GM21526 (cell line): Measurements from ENCODE around the gene GOLGA1.

Experiments
- ATAC-seq: cut with Tn5 transposase; IDR thresholded peaks from one replicate; pipeline ENCODE4 v1.9.1; 2021; ENCODE audit warnings: moderate library complexity; ENCODE audit not compliant: unreplicated experiment, low FRiP score

The GOLGA1 gene

DNA sequence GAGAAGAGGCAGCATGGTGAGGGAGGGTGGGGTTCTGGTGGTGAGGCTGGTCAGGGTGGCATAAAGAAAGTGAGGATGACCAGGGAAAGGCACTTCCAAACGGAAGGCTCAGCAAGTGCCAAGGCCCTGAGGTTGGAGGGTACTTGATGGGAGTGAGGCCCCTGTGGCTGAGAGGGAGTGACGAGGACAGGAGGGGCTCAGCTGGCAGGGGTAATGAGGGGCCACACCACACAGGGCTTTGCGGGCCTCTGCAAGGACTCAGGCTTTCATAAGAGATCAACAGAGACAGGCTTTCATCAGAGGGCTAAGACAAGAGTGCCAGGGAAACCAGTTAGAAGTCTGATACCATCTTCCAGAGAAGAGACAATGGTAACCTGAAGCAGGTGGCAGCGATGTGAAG is 55.3 kb downstream of the GOLGA1 start:
- no peak for ATAC-seq

DNA sequence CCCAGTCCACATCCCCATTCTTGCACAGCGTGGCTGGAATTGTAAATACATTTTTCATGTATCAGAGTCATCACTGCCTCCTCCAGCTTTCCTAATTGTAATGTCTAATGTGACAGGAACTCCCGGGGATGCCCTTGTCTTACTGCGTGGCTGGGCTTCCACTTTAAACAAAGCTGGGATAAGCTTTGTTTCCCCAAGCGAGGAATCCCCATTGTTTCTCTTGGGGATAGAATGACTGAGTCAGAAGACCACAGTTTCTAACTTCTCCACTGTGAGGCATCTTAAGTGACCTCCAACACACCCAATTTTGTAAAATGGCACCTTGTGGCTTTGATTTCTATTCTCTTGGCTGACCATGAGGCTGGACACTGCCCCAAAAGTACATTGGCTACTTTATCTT is 56.5 kb downstream of the GOLGA1 start:
- no peak for ATAC-seq

DNA sequence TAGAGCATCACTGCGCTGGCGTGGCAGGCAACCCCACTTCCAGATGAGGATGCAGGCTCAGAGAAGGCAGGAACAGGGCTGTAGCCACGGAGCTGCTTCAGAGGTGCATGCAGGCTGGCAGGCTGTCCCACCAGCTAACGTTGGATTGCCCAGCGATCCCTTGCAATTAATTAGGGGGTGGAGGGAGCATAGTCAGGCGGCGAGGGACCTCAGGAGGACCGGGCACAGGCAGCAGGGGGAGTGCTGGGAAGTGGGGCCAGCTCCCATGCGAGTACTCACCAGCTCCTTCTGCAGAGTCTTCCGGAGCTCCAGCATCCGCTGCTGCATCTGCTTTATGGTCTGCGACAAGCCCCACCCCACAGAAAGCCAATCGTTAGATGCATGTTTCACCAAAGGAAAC is 58.7 kb downstream of the GOLGA1 start:
- ATAC-seq = no peak

DNA sequence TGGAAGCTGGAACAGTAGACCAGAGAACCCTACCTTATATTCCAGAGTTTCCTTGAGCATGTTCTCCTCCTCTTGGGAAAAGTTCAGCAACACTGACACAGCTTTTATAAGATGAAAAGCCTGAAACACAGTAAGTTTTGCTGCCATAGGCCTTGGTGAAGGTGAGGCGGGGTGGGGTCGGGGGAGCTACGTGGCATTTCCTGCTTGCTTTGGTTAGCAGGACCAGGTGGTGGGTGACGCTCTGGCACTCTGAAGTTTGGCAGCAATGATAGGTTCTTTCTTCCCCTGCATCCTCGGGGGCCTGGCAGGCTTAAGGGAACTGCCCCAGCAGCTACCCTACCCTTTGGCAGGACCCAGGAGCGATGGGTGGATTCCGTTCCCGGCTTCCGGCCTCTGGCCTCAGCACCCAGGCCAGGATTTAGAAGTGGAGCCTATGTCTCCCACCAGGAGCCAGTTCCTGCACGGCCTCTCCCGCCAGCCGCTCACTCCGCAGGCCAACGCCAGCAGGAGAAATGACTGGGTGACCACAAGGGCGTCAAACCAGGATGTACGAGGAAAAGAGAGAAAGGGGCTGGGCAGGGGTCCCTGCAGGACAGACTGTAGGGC is 59.6 kb downstream of the GOLGA1 start:
- ATAC-seq = no peak

DNA sequence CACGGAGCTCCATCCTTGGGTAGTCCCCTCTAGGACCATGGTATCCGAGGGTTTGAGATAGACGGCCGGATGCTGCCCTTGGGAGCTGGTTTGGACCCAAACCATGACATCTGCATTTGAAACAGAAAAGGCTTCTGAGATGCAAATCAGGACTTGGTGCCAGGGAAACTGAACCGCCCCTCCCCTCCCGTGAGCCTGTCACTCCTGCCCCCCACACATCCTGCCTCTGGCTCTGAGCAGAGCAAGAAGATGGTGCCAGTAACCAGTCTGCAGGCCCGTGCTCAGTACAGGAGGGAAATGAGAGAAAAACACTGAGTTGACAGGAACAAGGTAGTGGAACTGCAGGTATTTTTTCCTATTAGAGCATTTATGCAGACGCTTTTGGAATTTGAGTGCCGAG is 60.4 kb downstream of the GOLGA1 start:
- no peak for ATAC-seq

DNA sequence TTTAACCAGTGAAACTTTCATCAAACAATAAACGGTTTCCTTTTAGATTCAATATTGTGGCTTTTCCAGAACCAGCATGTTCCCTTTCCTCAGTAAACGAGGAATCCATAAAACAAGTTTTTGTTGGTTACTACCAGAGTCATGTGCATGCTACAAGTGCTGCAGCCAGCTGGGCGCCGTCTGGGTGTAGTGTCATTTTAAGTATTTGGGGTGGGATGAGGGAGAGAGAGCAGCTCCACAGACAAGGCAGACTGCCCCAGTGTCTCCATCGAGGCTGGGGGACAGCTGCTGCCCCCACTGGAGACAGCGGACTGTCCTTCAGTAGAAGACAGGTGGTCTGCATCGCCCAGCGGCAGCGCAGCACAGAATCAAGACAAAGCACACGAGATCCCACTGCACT is 61.7 kb downstream of the GOLGA1 start:
- no peak for ATAC-seq

DNA sequence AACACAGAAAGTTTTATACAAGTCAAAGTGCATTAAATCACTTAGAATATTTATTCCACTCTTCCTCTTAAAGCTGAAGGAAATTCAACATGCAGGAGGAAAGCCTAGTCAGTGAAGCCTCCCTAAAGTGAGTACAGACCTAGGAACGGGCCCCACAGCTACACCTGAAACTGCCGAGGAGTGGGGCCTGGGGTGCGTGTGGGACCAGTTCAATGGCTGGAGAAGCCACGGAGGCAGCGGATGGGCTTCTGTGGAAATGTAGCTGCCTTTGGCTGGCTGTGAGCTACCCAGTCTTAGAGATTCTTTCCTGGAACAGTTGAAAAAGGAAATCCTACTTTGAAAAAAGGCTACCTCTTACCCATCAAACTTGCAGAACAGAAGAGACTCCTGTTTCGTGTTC is 62.4 kb downstream of the GOLGA1 start:
- ATAC-seq = no peak

DNA sequence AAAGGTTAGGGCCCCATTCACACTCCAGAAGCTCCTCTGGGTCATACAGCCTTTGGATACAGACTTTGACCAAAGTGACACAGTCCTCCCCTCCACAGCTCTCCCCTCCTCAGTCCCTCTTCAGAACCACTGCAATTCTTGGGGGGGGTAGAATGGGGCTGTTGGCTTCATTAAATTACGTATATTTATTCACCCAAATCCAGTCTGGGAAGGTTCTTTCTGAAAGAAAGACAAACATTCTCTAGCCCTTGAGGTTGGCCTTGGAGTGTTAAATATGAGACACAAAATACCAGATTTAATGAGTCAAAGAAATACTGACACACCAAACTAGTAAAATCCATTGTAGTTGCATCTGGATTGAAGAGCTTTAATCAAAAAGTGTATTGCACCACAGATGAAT is 62.9 kb downstream of the GOLGA1 start:
- no peak for ATAC-seq

DNA sequence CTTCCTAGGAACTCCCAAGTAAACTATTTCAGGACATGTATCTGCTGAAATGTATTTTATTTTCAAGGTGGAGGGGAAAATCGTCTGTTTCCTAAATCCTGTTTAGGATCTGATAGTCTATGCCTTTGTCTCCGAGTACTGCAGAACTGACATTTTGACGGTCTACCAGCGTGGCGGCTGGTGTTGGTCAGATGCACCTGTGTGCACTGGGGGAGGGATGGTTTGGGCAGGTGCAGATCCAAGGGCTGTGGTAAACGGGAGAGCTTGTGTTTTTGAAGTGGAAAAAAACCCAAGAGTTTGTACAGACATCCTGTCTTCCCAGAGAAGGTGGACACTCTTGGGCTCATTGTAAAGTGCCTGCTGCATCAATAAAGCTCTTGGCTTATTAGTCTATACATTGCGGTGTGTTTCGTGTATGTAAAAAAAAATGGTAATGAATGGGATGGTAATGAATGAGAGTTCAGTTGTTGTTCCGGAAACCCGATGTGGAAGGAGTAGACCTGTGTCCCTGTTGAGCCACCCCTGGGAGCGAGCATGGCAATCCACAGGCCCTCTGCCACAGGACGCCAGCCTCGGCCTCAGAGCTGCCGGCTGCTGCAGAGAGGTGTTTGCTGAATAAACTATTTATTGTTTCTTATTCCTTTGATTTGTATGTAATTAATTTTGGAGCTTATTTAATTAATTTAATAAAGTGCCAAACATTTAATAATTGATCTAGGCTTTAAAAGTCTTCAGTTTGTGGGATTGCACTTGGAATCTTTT is 63.7 kb downstream of the GOLGA1 start:
- ATAC-seq = no peak

DNA sequence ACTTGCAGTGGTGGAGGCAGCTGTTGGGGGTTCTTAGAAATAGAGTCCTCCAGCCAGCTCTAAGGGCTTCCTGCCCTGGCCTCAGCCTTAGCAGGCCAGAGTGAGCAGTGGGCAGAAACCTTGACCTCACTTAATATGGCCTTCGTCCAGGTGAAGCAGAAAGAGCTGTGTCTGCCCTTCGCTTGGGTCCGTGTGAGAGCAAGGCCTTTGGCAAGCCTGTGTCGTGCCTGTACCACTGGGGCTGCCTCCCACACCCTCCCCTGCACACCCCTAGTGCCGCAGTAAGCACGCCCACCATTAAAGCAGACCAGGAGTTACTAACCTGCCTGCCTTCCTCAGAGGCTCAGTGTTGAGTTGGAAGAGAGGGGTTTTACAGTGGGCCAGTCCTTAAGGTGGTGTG is 65.4 kb downstream of the GOLGA1 start:
- no peak for ATAC-seq

DNA sequence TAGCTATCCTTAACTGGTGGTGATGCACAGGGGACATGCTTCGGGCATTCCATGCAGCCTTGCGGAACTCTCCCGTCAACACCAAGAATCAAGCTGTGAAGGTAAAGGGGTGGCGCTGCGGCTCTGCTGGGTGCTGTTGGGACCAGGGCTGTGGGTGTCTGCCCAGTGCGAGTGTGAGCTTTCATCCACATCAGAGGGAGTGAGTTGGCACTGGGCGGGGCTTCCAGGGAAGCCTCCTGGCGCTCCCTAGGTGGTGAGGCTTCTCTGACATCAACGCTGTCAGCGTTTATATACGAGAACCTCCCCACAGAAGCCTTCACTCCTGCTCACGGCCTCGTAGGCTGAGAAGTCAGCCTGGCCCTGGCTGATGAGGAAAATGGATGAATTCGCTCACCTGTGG is 67.2 kb downstream of the GOLGA1 start:
- no peak for ATAC-seq

DNA sequence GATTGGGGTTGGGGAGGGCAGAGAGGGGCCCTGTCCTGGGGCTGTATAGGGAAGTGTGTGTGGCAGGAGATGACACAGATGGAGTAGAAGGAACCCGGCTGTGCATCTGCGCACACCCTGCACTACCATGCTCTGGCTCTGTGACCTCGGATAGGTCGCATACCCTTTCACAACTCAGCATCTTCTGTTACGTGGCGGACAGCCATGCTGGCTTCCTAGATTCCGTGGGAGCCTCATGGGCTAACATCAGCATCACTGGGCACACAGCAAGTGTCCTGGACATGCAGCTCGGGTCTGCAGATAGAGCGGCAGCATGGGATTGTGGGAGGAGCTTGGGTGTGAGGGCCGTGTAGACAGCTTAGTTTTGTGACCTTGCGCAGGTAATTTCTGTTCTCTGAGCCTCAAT is 69.7 kb downstream of the GOLGA1 start:
- ATAC-seq = no peak

DNA sequence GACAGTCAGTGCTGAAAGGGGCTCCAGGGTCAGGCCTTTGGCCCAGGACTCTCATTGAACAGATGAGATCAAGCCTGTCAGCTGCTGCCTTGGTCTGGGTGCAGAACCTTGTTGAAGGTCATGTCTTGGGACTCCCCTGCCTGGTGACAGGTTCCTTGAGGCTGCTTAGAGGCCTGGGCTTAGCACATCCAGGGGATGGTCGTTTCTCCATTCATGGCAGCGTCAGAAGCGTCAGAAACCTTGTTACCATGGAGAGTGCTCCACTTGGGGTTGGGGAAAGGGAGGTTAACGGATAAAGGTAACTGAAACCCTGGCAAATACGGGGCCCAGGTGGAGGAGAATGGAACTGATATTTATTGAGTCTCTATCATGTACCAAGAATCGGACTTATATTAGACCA is 70.2 kb downstream of the GOLGA1 start:
- ATAC-seq = no peak

DNA sequence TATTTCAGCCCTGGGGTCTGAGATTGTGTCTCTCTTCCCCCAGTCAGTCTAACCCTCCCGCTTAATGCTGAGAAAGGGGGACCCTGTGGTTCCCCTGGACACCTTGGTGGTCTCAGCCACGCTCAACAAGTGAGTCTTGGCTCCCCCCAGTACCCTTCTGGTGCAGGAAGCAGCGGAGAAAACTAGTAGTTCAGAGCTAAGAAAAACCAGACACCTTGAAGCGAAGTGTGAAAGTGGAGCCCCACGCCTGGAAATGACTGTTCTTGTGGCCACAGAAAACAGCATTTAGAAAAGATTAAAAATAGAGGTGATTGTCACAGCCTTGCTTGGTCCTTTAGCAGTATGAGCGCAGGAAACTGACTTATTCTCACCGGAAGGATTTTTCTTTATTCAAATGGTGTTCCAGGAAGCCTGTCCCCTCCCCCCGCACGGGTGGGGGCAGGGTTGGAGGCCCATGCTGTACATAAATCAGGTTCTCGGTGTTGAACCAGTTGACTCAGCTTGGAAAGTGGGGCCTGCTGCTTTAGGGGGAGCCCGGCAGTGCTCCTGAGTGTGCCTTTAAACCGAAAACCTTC is 70.8 kb downstream of the GOLGA1 start:
- peak; percentile 40 for ATAC-seq

DNA sequence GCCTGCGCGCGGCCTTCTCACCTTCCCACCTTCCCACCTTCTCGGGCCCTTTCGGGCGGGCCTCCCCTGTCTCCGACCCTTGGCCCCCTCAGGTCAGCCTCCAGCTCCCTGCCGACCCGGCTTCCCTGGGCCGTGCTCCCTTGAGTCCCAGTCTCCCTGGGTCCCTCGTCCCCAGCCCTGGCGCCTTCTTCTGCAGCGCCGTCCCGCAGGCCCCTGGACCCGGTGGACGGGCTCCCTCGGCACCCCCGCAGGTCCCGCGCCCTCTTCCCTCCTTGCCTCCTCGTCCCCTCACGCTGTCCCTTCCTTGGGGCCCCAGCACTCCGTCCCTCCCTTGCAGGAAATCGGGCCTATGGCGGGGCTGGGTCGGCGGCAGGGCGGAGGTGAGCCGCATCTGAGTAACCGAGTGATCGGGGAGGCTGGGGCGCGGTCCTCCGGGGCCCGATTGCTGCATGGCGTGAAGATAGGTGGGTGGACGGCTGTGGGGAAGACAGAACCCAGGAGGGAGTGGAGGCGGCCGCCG is 71.4 kb downstream of the GOLGA1 start:
- ATAC-seq = peak; percentile 10

DNA sequence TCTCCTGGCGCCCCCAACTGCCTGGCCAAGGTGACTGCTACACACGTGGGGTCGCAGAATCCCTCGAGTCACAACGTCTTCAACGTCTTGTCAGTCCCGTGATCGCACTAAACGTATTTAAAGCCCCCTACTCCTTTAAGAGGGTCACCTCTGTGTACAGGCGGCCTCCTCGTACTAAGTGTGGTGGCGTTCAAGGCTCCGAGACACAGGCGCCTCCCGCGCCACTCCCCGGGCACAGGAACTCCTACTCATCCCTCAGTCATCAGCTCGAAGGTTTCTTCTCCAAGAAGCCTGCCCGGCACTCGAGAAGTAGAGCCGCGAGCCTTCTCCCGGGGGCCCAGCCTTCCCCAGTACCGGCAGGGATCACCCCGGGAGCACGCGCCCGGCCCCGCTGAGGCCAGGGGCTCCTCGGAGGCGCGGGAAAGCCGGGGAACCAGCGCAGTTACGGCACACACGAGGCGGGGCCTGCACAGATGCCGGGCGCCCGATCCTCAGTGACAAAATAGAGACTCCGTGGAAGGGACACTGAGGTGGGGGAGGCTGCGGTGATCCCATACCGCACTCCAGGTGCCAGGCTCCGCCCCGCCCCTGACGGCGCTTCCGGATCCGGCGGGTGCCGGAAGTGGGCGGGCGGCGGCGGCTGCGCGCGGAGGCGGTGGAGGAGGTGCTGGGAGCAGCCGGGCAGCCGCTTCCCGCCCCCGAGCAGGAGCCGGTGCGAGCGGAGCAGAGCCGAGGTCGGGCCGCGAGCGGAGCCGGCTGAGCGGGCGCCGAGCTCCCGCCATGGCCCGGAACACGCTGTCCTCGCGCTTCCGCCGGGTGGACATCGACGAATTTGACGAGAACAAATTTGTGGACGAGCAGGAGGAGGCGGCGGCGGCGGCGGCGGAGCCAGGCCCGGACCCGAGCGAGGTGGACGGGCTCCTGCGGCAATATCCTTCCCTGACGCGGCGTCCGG is 72.1 kb downstream of the GOLGA1 start:
- peak; percentile 42 for ATAC-seq

DNA sequence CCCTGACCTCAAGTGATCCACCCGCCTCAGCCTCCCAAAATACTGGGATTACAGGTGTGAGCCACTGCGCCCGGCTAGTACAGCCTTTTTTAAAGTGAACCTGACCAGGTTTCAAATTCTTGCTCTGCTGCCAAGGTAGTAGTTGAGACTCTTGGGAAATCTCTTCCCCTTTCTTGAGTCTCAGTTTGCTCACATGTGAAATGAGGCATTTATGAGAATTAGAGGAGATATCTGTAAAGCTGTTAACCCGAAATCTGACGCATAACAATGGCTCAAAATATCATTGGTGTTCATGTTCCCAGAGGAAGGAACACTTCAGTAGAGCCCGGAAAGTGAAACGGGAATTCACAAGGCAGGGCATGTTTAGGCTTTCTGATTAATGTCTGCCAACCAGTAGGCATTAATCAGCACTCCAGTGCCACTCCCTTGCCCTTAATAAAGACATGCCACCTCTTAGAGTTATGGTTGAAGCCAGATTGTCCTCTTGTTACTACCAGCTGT is 77.5 kb downstream of the GOLGA1 start:
- ATAC-seq = no peak

DNA sequence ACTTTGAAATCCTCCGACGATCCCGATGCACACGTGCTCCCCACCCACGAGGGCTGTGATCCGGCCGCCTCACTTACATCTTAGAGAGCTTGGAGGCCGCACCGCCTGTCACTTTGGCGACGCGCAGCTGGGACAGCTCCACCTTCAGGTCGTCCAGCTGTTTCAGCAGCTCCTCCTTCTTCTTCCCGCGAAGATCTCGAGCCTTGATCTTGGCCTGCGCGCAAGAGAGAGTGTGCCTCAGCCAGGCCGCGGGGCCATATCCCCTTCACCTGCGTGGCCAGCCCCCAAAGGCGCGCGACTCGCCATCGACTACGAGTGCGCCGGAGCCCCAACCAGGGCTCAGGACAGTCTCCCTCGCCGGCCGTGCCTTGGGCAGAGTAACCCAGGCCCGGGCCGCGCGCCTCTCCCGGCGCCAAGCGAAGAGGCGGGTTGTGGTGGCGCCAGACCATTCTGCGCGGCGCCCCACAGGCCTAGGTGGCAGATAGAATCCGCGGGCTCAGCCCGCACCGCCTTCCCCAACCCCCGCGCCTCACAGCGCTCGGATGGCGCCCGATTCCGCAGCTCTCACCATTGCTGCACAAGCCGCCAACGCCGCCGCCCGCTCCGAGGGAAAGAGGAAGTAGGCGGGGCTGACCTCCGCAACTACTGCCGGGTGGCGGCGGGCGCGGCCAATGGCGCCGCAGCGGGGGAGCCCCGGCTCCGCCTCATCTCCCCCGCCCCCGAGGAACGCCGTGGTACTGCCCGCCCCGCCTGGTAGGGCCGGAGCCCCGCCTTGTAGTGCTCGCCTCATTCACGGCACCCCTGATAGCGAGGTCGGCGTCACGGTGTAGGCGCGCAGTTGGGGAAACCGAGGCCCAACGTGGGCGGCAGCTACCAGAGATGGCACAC is 79.3 kb downstream of the GOLGA1 start, which contains the start of the genes ARPC5L and RPL35:
ARPC5L (plus strand) TSS at position 789 of the 888 bp plus-strand sequence. CDS start 7,161 bp downstream, outside the sequence.
RPL35 (minus strand) TSS at position 616 of the 888 bp plus-strand sequence; CDS start at position 571, 45 bp downstream.
- ATAC-seq = peak; percentile 81
